Activated CD4-positive, CD25-positive, alpha-beta regulatory T cell treated with anti-CD3 and anti-CD28 coated beads, Interleukin-2, amount 50 U/mL, for 72 hours (primary cell): ENCODE results near the gene LDLRAD3.

ENCODE experiments used
- DNase-seq: peaks from one replicate; pipeline ENCODE4 v3.0.0; 2021

Gene LDLRAD3

DNA sequence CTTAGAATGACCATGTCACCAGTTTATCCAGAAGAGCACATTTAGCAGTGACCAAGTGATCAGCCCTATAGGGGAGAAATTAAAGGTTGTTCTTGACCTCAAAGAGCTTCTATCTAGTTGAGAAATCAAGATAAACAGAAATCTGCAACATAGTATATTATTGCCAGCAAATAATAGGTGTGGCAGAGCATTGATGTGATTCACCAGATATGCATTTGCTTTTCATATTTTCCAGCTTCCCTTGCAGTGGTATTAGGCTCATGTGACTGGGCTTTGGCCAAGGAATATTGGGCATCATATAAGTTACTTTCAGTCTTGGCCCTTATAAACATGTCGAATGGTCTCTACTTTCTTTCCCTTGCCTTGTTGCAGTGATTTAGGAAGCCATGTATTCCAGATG is 310.9 kb downstream of the LDLRAD3 start:
- no peak for DNase-seq

DNA sequence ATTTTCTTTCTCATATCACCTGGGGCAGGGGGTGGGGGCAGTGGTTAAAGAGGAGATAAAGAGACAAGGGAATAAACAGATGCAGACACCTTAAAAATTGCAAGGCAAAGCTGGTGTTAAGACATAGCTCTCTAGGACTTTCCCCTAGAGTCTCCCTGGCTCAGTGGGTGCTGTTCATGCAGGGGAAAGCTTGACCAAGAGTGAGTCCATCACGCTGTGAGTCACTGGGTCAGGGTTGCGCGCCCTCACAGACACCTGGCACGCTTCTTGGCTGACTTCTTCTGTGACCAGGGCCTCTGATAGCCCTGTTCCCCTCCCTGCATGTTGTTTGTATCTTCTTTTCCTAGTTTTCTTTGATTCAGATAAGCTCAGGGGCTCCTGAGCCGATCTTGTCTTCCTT is 313.5 kb downstream of the LDLRAD3 start:
- no peak for DNase-seq

DNA sequence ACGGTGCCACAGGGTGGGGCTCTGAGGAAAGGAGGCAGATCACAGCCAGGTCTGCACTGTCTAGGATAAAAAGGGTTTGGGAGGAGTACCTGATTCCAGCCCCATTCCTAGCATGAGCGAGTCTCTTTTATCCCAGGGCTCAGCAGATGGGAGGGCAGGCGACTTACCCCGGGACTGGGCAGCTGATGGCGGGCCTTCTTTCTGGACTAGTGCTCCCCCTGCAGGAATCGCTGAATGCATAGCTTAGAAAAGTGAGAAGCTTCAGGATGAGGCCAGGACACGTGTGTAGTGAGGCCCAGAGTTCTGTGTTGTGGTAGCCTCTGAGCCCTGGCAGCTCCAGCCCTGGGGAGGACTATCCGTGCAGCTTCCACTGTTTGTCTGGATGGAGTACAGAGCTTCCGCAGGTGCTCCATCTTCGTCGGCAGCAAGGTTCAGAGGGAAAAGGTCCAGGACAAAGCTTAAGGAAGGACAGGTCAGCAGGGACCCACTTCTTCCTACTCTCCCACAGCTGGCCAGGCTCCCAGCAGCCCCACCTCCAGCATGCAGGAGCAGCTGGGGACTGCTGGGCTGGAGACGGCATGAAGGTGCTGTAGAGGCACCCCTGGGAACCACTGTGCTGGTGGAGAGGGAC is 315.0 kb downstream of the LDLRAD3 start:
- DNase-seq: no peak

GRCh38 chr11:36261094-36261493 is 317.2 kb downstream of the LDLRAD3 start:
- DNase-seq: no peak

DNA sequence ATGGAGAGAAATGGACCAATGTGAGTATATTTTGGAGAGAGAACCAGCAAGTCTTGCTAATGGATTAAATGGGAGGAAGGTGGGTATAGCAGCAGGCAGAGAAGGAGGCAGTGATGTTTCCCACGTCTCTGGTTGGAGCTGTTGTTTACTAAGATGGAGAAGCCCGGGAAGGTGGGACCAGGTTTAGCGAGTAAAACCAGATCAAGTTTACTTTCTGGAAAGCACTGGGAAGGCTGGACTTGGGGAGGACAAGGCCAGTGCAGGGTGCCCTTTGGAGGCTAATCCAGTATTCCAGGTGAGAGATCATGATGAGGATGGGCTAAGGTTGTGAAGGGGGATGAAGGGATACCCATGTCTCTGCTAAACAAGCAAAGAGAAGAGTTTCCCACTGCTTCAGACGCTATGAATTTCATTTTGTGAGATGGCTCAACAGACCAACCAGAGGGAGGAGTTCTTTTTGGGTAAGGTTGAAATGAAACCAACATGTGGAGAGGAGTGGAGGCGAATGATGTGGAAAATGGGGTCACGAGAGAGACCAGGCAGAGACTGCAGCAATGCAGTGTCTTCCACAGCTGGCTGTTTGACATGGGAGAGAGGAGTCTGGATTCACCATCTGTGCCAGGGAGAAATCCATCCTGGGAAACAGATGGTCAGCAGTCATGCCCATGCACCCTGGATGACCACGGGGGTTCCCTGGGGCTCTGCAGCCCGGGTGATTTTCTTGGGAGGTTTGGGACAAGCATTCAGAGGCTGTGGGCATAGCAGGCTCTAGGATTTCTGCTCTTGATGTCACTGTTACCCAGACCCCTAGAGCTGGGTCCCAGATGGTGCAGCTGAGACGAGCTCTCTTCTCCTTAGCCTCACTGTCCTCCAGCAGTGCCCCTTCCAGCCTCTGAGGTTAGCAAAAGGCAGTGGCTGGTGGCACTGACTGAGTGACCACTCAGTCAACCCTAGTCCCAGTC is 320.4 kb downstream of the LDLRAD3 start:
- DNase-seq: no peak

DNA sequence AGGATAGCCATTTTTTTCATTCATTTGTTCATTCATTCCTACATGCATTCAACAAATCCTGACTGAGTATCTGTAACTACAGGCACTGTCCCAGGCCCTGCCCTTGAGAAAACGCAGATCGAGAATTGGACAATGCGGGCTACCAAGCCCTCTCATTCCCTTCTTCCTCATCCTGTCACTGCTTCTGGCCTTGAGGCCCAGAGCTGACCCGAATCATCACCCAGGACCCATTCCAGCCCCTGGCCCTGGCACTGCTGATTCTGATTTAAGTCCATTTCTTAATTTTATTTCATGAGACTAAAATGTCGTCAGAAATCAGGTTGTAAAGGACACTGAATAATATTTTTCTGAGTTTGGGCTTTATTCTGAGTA is 321.1 kb downstream of the LDLRAD3 start:
- DNase-seq: no peak

GRCh38 chr11:36265793-36266628 is 322.1 kb downstream of the LDLRAD3 start:
- DNase-seq: peak; percentile 64

DNA sequence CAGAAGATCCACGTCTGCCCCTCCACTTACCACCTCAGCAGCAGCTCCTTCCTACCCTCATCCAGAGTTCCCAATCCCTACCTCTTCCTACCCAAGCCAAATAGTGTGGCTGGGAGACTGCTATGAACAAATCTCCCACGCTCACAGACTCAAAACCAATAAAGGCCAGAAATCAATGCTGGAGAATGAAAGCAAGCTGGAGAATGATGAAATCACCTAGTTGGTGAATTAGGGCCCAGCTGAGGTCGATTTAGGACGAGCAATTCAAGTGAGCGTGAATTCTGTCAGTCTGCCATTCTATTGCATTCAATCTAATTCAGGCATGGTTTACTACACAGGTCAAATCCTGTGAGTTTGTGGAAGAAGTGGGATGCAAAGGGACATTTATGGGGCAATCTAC is 322.9 kb downstream of the LDLRAD3 start:
- no peak for DNase-seq

DNA sequence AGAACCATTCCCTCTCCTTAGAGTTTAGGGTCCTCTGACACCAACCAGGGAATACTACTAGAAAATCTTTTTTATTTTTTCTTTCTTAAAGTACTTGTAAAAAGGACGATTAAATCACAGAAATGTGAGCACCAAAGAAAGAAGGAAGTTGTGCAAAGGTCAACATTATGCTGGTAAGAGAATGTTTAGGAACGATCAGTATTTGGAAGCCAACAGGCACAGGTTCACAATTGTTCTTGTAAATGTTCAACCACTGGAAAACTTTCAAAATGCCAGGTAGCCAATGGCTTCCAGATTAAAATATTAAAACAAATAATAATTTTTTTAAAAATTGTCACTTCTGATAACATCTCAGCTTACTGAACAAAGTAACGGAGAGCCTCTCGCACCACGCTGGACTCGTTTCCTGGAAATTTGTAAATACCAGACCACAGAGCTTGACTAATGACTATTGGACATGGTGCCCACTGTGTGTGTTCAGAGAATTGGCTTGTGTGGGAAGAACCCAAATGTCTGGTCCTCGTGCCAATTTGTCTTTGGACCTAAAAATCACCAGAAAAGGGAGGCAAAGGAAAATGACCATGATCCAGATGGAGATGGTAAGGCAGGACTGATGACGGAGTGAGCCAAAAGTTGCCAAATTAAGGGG is 324.6 kb downstream of the LDLRAD3 start:
- no peak for DNase-seq

DNA sequence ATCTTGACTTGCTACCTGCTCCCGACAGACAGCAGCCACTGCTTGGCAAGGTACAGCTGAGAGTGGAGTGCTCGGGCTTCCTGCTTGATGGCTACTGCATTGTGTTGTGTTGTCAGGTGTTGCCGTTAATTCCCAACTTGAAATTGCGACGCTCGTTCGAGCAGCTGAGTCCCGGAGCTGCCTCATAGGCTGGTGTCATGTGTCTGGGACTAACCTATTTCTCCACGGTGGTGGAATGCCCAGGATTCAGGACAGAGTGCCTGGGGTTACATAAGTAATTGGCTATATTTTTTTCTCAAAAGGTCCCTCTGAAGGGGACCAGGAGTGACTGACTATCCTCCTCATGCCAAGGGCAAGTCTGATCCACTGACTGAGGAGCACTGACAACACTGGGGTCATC is 326.8 kb downstream of the LDLRAD3 start:
- DNase-seq: no peak

DNA sequence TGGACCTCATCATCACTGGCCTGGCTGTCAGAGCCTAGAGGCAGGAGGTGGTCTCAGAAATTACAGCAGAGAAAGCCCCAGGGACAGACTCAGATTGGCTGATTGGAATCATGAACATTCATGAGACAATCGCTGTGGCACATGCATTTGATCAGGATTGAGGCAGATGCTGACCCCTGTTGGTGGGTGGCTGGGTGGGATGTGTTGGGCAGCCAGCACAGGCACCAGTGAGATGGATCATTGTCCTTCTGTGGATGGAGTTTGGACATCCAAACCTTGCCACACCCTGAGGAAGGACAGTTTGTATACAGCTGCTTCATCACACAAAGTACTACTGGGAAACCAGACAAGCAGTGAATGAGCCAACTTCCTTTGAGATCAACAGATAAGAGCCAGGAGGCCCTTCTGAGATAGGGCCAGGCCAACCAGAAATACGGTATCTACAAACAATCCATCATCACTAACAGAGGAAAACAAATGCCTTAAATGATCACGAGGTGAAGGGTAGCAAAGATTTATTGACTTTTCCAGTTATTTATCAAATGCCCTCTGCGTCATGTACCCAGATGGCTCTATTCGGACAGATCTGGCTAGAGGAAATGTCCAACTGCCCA is 328.0 kb downstream of the LDLRAD3 start:
- DNase-seq: no peak

- DNase-seq: no peak
These were observed 329.2 kb downstream of the LDLRAD3 start for GRCh38 chr11:36273110-36273509.

- no peak for DNase-seq
These were observed 330.6 kb downstream of the LDLRAD3 start for GRCh38 chr11:36274414-36274813.

DNA sequence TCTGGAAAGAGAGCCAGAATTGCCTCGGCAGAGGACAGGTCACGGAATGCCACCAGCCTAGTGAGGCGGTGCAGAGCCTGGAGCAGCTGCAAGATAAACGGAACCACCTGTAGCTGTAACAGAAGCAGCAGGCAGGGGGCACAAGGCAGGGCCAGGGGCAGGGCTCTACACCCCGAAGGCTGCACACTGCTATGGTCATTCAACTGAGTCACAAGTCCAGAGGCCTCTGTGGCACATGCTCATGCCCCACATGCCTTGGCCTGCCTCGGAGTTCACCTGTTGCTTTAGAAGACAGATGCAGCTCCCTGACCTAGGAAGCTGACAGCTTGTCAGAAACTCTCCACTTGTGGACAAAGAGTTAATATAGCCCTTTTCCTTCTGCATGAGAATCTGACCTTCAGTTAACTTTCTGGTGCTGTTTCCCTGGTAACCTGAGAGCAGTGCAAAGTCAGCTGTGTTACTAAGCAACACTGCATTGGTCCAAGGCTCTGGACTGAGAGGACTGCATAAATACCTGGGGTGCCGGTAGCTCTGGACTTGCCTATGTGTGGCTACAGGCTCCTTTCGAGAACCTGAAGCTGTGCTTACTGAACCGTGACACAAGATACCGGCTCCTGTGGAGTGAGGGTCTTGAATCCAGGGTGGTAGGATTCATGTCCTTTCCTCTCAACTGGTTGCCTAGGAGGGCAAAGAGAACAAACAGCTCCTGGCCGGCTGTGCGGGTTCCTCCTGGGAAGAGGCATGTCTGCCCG is 334.8 kb downstream of the LDLRAD3 start:
- DNase-seq: no peak

- DNase-seq: no peak
These were observed 336.7 kb downstream of the LDLRAD3 start for GRCh38 chr11:36280531-36280930.
